Suprapubic skin (tissue), 4 donors: Measurements from ENCODE around the gene COL5A1. TPM values are rescaled to one million over a fixed set of nuclear protein-coding genes. Genes with fewer than 3 reads are reported as not detected.

Source experiments
- DNase-seq, 2 donors: peaks; one replicate each; pipeline ENCODE4 v3.0.0-alpha.2; 2019; ENCODE audit warnings: low spot score in 2 of 2
- H3K27ac ChIP-seq: fragments of 200-600 bp; sonication (generic); one replicate; pipeline ENCODE4 v1.5.1; 2019
- H3K27me3 ChIP-seq: fragments of 200-600 bp; sonication (generic); one replicate; pipeline ENCODE4 v1.5.1; 2019
- H3K36me3 ChIP-seq: fragments of 200-600 bp; sonication (generic); one replicate; pipeline ENCODE4 v1.5.1; 2019
- H3K4me1 ChIP-seq: fragments of 200-600 bp; sonication (generic); one replicate; pipeline ENCODE4 v1.5.1; 2019
- H3K4me3 ChIP-seq: fragments of 200-600 bp; sonication (generic); one replicate; pipeline ENCODE4 v1.5.1; 2019; ENCODE audit warnings: mild to moderate bottlenecking
- H3K9me3 ChIP-seq: fragments of 200-600 bp; sonication (generic); one replicate; pipeline ENCODE4 v1.5.1; 2019
- CTCF ChIP-seq, 2 donors: fragments of 200-600 bp in 1 of 2; fragments of 450-650 bp in 1 of 2; sonication (generic) in 1 of 2; IDR thresholded peaks; one replicate each; pipeline ENCODE4 v1.5.1; 2016 to 2019; ENCODE audit warnings: antibody characterized with exemption in 2 of 2, mild to moderate bottlenecking in 1 of 2, moderate library complexity in 1 of 2
- EP300 ChIP-seq: sonication (generic); formaldehyde crosslinking; IDR thresholded peaks from one replicate; pipeline ENCODE4 v1.6.1; 2017; ENCODE audit warnings: antibody characterized with exemption
- POLR2A ChIP-seq, 2 donors: fragments of 450-650 bp; IDR thresholded peaks; one replicate each; pipeline ENCODE4 v1.6.1; 2017; ENCODE audit warnings: antibody characterized with exemption in 2 of 2, mild to moderate bottlenecking in 2 of 2, moderate library complexity in 2 of 2
- POLR2AphosphoS5 ChIP-seq, 3 donors: sonication (generic); formaldehyde crosslinking; IDR thresholded peaks; one replicate each; pipeline ENCODE4 v1.6.1; 2017; ENCODE audit warnings: antibody characterized with exemption in 3 of 3
- WGBS: methylation state at CpG from one replicate; pipeline ENCODE4 v1.1.5; 2018; 5-methylcytosine and 5-hydroxymethylcytosine counted together
- total RNA-seq, 4 donors: library from RNA; depleted of rRNA; stranded (reverse); fragments of >200 nt; gene quantifications; one replicate each; pipeline ENCODE4 v1.1.0, GENCODE V29; 2016

The COL5A1 gene
- total RNA-seq, 4 donors from 2014 or later = 8.6 to 16.5 (median 15.4) TPM

DNA sequence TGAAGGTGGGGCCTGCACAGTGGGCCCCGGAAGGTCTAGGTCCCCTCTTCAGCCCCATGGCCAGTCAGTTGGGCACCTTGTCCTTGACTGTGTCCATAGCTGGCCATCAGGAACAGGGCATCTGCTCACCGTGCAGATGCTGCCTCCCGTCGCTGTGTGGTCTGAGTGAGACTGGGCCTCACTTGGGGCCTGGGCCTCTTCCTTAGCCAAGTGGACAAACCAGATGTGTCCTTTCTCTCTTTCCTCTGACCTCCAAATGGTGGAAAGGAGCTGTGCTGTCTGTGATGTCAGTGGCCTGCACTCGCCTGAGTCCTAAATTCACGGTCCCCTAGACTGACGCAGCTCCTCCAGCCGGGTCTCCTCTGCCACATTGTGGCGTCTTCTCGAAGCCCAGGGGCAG, 114.5 kb downstream of the COL5A1 start:
- TF ChIP-seq POLR2A (IDR thresholded peaks at IDR 0.05) = no peak
- no peak for TF ChIP-seq CTCF (IDR thresholded peaks at IDR 0.05)
- no peak for TF ChIP-seq POLR2AphosphoS5 (IDR thresholded peaks at IDR 0.05)
- TF ChIP-seq EP300 = no peak
- H3K36me3 ChIP-seq = peaks cover 50% of the 10 kb centered on the region
- WGBS = 97% methylated on average over 5 of the region's 10 CpGs

GRCh38 chr9:134757216-134757975, 115.8 kb downstream of the COL5A1 start:
- TF ChIP-seq CTCF (IDR thresholded peaks at IDR 0.05) = no peak
- TF ChIP-seq EP300 = no peak
- H3K4me3 ChIP-seq = no peak overlapping the region
- no peaks in the 10 kb centered on the region for H3K9me3 ChIP-seq
- DNase-seq = no peak
- peaks cover 54% of the 10 kb centered on the region for H3K36me3 ChIP-seq
- H3K4me1 ChIP-seq = no peaks in the 10 kb centered on the region
- H3K27ac ChIP-seq = no peak overlapping the region
- WGBS = 82% methylated on average over 10 of the region's 26 CpGs
- H3K27me3 ChIP-seq = no peaks in the 10 kb centered on the region

More for the DNA sequence above, 114.5 kb downstream of the COL5A1 start:
- H3K9me3 ChIP-seq = no peaks in the 10 kb centered on the region
- no peak overlapping the region for H3K27ac ChIP-seq
- no peaks in the 10 kb centered on the region for H3K27me3 ChIP-seq
- H3K4me3 ChIP-seq = no peak overlapping the region
- H3K4me1 ChIP-seq = no peaks in the 10 kb centered on the region
- DNase-seq = no peak

DNA sequence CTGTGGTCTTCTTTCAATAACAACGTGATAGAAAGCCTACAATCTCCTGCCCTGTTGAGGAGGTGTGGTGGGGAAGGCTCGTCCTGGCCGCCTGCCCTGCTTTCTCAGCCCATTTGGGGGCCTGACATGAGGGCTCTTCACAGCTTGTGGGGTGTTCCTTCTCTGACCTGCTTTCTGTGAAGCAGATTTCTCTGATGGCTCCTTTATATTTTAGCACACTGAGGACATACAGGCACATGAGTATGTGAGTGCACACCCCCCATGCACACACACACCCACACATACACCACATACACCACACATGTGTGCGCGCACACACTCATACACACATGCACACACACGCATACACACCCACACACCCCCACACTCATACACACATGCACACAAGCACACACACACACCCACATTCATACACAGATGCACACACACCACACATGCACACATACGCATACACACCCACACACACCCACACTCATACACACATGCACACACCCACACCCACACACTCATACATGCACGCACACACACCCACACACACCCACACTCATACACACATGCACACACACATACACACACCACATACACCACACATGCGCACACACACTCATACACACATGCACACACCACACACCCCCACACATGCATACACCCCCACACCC, 117.5 kb downstream of the COL5A1 start:
- 75% methylated on average over 9 of the region's 9 CpGs for WGBS
- Histone ChIP-seq H3K4me3 (no peak overlapping the region), H3K27me3 (no peaks in the 10 kb centered on the region), H3K9me3 (no peaks in the 10 kb centered on the region), H3K36me3 (peaks cover 56% of the 10 kb centered on the region), H3K4me1 (no peaks in the 10 kb centered on the region), H3K27ac (no peak overlapping the region)
- TF ChIP-seq EP300 (no peak), POLR2A (IDR thresholded peaks at IDR 0.05) (no peak)
- DNase-seq = no peak

- WGBS = 88% methylated on average over 8 of the region's 8 CpGs
- Histone ChIP-seq H3K36me3 (peaks cover 55% of the 10 kb centered on the region), H3K4me3 (no peak overlapping the region), H3K27ac (no peak overlapping the region), H3K27me3 (no peaks in the 10 kb centered on the region), H3K9me3 (no peaks in the 10 kb centered on the region), H3K4me1 (peaks cover 2% of the 10 kb centered on the region)
- DNase-seq = no peak
- TF ChIP-seq CTCF (IDR thresholded peaks at IDR 0.05) = no peak
- TF ChIP-seq POLR2A (IDR thresholded peaks at IDR 0.05) = no peak
- no peak for TF ChIP-seq EP300
Observed at GRCh38 chr9:134759913-134760312, 118.3 kb downstream of the COL5A1 start.

DNA sequence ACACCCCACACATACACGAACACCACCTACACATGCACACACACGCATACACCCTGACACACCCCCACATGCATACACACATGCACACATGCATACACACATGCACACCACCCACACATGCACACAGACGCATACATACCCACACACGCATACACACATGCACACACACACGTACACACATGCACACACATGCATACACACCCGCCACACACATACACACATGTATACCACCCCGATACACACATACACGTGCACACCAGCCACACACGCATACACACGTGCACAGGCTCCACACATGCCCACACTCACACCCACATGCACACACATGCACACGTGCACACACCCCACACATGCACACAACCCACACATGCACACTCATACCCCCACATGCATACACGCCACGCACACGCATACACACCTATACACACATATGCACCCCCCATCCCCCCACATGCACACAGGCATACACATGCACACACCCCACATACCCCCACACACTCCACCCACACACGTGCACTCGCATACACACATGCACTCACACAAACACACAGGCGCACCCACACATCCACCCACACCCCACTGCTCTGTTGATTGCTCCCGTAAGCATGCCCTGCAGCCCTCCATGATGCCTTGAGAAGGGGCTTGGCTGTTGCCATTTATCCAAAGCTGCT, 119.3 kb downstream of the COL5A1 start:
- no peak for TF ChIP-seq POLR2A (IDR thresholded peaks at IDR 0.05)
- TF ChIP-seq EP300 = no peak
- TF ChIP-seq POLR2AphosphoS5 (IDR thresholded peaks at IDR 0.05) = no peak
- TF ChIP-seq CTCF (IDR thresholded peaks at IDR 0.05) = no peak
- WGBS = 86% methylated on average over 18 of the region's 18 CpGs
- no peak overlapping the region for H3K4me3 ChIP-seq

More for the DNA sequence above, 119.3 kb downstream of the COL5A1 start:
- Histone ChIP-seq H3K4me1 (peaks cover 6% of the 10 kb centered on the region), H3K36me3 (peaks cover 56% of the 10 kb centered on the region), H3K9me3 (no peaks in the 10 kb centered on the region), H3K27me3 (no peaks in the 10 kb centered on the region), H3K27ac (no peak overlapping the region)
- DNase-seq = no peak
